HepG2 (cell line): ENCODE measurements around the gene UACA. TPM values are rescaled to one million over a fixed set of nuclear protein-coding genes. Genes with fewer than 3 reads are reported as not detected.

Source experiments
- ATAC-seq: fragments of 200-7000 bp; cut with Tn5 transposase; 3 replicates; pipeline ENCODE4 v1.9.1; 2020; ENCODE audit warnings: mild to moderate bottlenecking, moderate library complexity
- BruUV-seq: library from RNA; stranded (reverse); fragments of 400-500 nt; replicated peaks from 2 replicates; lab custom pipeline; 2021; lab: Mats Ljungman, UMichigan
- CTCF ChIA-PET: fragments of 300-600 bp; formaldehyde crosslinking; extraction: SDS; loops from one replicate; lab custom pipeline; 2021; ENCODE audit warnings: low total read pairs, inconsistent platforms, low intra/inter-chr PET ratio; lab: Yijun Ruan, JAX
- POLR2A ChIA-PET: fragments of 350-600 bp; sonication (Branson Sonifier 250); formaldehyde crosslinking; loops from one replicate; lab custom pipeline; 2020; ENCODE audit warnings: antibody characterized with exemption, inconsistent platforms; lab: Yijun Ruan, JAX
- DNase-seq: peaks from one replicate; pipeline ENCODE4 v3.0.0-alpha.2; 2015; ENCODE audit warnings: low spot score
- FAIRE-seq: peaks from 3 replicates; lab custom pipeline; 2011; peaks lifted over from hg19 to GRCh38; lab: Jason Lieb, UNC
- H2AFZ ChIP-seq: one replicate; pipeline ENCODE4 v1.6.1; 2011; ENCODE audit warnings: low read length, inconsistent platforms
- H3K27ac ChIP-seq: fragments of 300-600 bp; 3 replicates; pipeline ENCODE4 v1.8.0; 2011; ENCODE audit warnings: mixed run types, mild to moderate bottlenecking, mixed read lengths, low read length, inconsistent platforms; ENCODE audit not compliant: insufficient read depth; ENCODE audit errors: extremely low read length
- H3K27me3 ChIP-seq, 2 experiments: fragments of 200-600 bp in 1 of 2; 2 replicates in 1 of 2; 3 replicates in 1 of 2; pipeline versions ENCODE4 v1.6.0 to v1.8.0; 2011; ENCODE audit warnings: low read length in 2 of 2, mild to moderate bottlenecking in 2 of 2, moderate library complexity in 2 of 2, inconsistent platforms in 1 of 2; ENCODE audit not compliant: insufficient read depth in 2 of 2, control insufficient read depth in 1 of 2
- H3K36me3 ChIP-seq, 2 experiments: fragments of 200-600 bp in 1 of 2; replicated peaks in 1 of 2; 2 replicates in 1 of 2; 3 replicates in 1 of 2; pipeline versions ENCODE4 v1.5.1 to v1.8.0; 2011; ENCODE audit warnings: low read length in 2 of 2, inconsistent platforms in 1 of 2; ENCODE audit not compliant: insufficient read depth in 2 of 2, control insufficient read depth in 1 of 2
- H3K4me1 ChIP-seq: 2 replicates; pipeline ENCODE4 v1.5.1; 2012; ENCODE audit warnings: low read length, inconsistent platforms; ENCODE audit not compliant: insufficient read depth
- H3K4me2 ChIP-seq: 2 replicates; pipeline ENCODE4 v1.6.0; 2011; ENCODE audit warnings: low read depth, low read length, inconsistent platforms
- H3K4me3 ChIP-seq, 3 experiments: fragments of 200-600 bp in 1 of 3; sonication (generic), shearing (Covaris generic) in 1 of 3; replicated peaks in 1 of 3; 2 replicates each; pipeline ENCODE4 v1.5.1; 2011 to 2016; ENCODE audit warnings: low read length in 3 of 3, inconsistent platforms in 2 of 3, low read depth in 2 of 3, mild to moderate bottlenecking in 2 of 3, control low read depth in 1 of 3, mixed read lengths in 1 of 3; ENCODE audit not compliant: insufficient read depth in 1 of 3
- H3K79me2 ChIP-seq: one replicate; pipeline ENCODE4 v1.6.1; 2011; ENCODE audit warnings: low read length, inconsistent platforms; ENCODE audit not compliant: insufficient read depth
- H3K9ac ChIP-seq: 2 replicates; pipeline ENCODE4 v1.6.0; 2011; ENCODE audit warnings: mild to moderate bottlenecking, low read depth, low read length, inconsistent platforms; ENCODE audit not compliant: insufficient read depth
- H3K9me3 ChIP-seq: 2 replicates; pipeline ENCODE4 v1.5.1; 2012; ENCODE audit warnings: mild to moderate bottlenecking, low read length
- H4K20me1 ChIP-seq: 2 replicates; pipeline ENCODE4 v1.6.0; 2011; ENCODE audit warnings: inconsistent platforms, mild to moderate bottlenecking, low read length, moderate library complexity; ENCODE audit not compliant: insufficient read depth
- ZBTB3 ChIP-seq: sonication (generic); formaldehyde crosslinking; IDR thresholded peaks from 2 replicates; pipeline ENCODE4 v1.4.0; 2020; ENCODE audit warnings: low read depth, mild to moderate bottlenecking, moderate library complexity, missing genetic modification reagents, borderline replicate concordance
- ZNF570 ChIP-seq: sonication (generic); formaldehyde crosslinking; IDR thresholded peaks from 2 replicates; pipeline ENCODE4 v1.4.0; 2020; ENCODE audit warnings: mild to moderate bottlenecking, missing genetic modification reagents, borderline replicate concordance
- ZNF678 ChIP-seq: sonication (generic); formaldehyde crosslinking; IDR thresholded peaks from 2 replicates; pipeline ENCODE4 v1.4.0; 2020; ENCODE audit warnings: mild to moderate bottlenecking, missing genetic modification reagents
- ZSCAN25 ChIP-seq: sonication (generic); formaldehyde crosslinking; IDR thresholded peaks from 2 replicates; pipeline ENCODE4 v1.8.0; 2022; ENCODE audit warnings: mild to moderate bottlenecking, missing genetic modification reagents
- WGBS: methylation state at CpG from one replicate; pipeline ENCODE4 v1.1.6; 2017; ENCODE audit warnings: low lambda C conversion rate; 5-methylcytosine and 5-hydroxymethylcytosine counted together
- in situ Hi-C: cut with HindIII; loops from 2 replicates; pipeline ENCODE4 v1.10.0; 2017; ENCODE audit warnings: low pct_unique_long_range_greater_than_20kb; ENCODE audit not compliant: extremely low pct_ligation_motif_present
- intact Hi-C: fragments of 100-400 bp; cut with micrococcal nuclease; formaldehyde crosslinking; loops from one replicate; pipeline ENCODE4 v1.10.0; 2022; ENCODE audit not compliant: unreplicated experiment
- polyA plus RNA-seq, 8 experiments: library from polyadenylated mRNA; depleted of rRNA in 3 of 8; stranded (reverse) in 7 of 8; unstranded in 1 of 8; fragments of >200 nt; fragmentation: Illumina TruSeq in 4 of 8; extraction: Trizol in 4 of 8; gene quantifications; 2 replicates each; pipeline versions ENCODE4 v1.2.1 to v1.2.3, GENCODE V29; 2011 to 2016; ENCODE audit warnings: low read depth in 4 of 8, missing spikeins in 1 of 8, mixed read lengths in 1 of 8; ENCODE audit not compliant: insufficient read depth in 1 of 8
- total RNA-seq, 5 experiments: library from RNA; depleted of rRNA; stranded (reverse); fragments of >200 nt; fragmentation: Illumina TruSeq; extraction: Trizol; gene quantifications; 2 replicates each; pipeline ENCODE4 v1.2.3, GENCODE V29; 2016; ENCODE audit warnings: low read depth in 1 of 5
- TF ChIP-seq, protein P1 (sequence below): sonication (generic); formaldehyde crosslinking; IDR thresholded peaks from 2 replicates; pipeline ENCODE4 v1.4.0; 2020; ENCODE audit warnings: missing genetic modification reagents
- TF ChIP-seq, protein P2 (sequence below): fragments of 450-650 bp; IDR thresholded peaks from 2 replicates; pipeline ENCODE4 v1.6.1; 2017

UACA gene
- total and polyA plus RNA-seq, 2 of the 13 experiments (the other 11 are each of a cell fraction or from before 2014, with no cell fraction given): 17.8 to 39.2 TPM

DNA sequence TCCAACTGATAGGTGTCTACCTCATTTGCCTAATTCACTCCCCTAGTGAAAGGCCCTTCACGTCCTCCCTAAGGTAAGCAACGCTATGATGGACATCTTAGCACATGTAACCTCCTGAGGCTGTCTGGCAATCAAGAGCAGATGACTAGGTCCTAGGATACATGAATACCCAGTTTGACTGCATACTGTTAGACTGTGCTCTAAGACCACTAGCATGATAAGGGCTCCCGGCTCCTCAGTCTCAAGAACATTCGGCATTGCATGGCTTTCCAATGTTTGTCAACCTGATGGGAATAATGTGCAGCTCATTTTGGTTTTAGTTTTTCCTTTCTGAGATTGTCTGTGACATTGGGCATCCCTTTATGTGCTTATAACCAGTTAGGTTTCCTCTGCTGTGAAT, 152.1 kb downstream of the UACA start (continued):
- TF ChIP-seq, protein P1, sequence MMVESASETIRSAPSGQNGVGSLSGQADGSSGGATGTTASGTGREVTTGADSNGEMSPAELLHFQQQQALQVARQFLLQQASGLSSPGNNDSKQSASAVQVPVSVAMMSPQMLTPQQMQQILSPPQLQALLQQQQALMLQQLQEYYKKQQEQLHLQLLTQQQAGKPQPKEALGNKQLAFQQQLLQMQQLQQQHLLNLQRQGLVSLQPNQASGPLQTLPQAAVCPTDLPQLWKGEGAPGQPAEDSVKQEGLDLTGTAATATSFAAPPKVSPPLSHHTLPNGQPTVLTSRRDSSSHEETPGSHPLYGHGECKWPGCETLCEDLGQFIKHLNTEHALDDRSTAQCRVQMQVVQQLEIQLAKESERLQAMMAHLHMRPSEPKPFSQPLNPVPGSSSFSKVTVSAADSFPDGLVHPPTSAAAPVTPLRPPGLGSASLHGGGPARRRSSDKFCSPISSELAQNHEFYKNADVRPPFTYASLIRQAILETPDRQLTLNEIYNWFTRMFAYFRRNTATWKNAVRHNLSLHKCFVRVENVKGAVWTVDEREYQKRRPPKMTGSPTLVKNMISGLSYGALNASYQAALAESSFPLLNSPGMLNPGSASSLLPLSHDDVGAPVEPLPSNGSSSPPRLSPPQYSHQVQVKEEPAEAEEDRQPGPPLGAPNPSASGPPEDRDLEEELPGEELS (CRISPR knock-in tag): no peak
- no peak for TF ChIP-seq ZNF678 (CRISPR knock-in tag)
- TF ChIP-seq, protein P2, sequence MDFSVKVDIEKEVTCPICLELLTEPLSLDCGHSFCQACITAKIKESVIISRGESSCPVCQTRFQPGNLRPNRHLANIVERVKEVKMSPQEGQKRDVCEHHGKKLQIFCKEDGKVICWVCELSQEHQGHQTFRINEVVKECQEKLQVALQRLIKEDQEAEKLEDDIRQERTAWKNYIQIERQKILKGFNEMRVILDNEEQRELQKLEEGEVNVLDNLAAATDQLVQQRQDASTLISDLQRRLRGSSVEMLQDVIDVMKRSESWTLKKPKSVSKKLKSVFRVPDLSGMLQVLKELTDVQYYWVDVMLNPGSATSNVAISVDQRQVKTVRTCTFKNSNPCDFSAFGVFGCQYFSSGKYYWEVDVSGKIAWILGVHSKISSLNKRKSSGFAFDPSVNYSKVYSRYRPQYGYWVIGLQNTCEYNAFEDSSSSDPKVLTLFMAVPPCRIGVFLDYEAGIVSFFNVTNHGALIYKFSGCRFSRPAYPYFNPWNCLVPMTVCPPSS: no peak
- no peak for TF ChIP-seq ZSCAN25
- TF ChIP-seq ZNF570 (CRISPR knock-in tag): no peak

DNA sequence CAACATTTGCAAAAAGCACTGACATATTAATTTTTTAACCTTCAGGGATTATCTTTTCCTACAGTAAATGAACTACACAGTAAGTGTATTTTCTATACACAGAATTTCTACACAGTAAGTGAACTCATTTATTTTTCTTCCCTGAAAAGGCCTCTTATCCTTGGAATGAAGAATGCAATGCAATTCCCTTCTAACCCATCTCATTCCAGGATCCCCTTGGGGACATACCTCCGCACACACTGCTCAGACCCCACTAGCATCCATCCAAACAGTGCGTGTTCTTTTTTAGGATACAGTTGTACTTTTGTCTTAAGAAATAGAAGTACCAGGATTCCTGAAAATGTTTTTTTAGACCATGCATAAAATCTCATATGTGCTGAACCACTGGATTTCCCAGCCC, 152.8 kb downstream of the UACA start:
- Histone ChIP-seq H3K9ac (no peak overlapping the region), H4K20me1 (no peaks in the 10 kb centered on the region), H3K9me3 (no peaks in the 10 kb centered on the region), H2AFZ (no peak overlapping the region), H3K4me2 (no peak overlapping the region), H3K27me3 (peaks cover 0 to 10% of the 10 kb centered on the region in 2 experiments; a peak in 2 of 5 replicates), H3K27ac (no peak overlapping the region), H3K36me3 (no peaks in the 10 kb centered on the region), H3K4me3 (no peak overlapping the region), H3K79me2 (no peaks in the 10 kb centered on the region), H3K4me1 (peaks cover 9% of the 10 kb centered on the region; the same call in 1 of the 2 replicates)
- BruUV-seq: no TSS peak
- 100% methylated on average over 2 of the region's 2 CpGs for WGBS
- in situ Hi-C loops: no loop called here
- no peak for DNase-seq
- TF ChIP-seq ZBTB3 (CRISPR knock-in tag): no peak
- CTCF ChIA-PET: no interaction called here
- intact Hi-C loops: no loop called here
- no peak for FAIRE-seq
- no peak for ATAC-seq
- POLR2A ChIA-PET: no interaction called here
